NT2/D1 (cell line): ENCODE data around the gene NELL1.

ENCODE experiments used
- SUZ12 ChIP-seq: IDR thresholded peaks from 2 replicates; pipeline ENCODE4 v1.6.1; 2011; ENCODE audit not compliant: insufficient read length, insufficient read depth; ENCODE audit errors: extremely low read depth
- YY1 ChIP-seq: IDR thresholded peaks from 2 replicates; pipeline ENCODE4 v1.6.1; 2011; ENCODE audit not compliant: insufficient read length, insufficient read depth
- ZNF274 ChIP-seq: IDR thresholded peaks from 2 replicates; pipeline ENCODE4 v1.6.1; 2011; ENCODE audit warnings: mild to moderate bottlenecking, low read depth, low read length

DNA sequence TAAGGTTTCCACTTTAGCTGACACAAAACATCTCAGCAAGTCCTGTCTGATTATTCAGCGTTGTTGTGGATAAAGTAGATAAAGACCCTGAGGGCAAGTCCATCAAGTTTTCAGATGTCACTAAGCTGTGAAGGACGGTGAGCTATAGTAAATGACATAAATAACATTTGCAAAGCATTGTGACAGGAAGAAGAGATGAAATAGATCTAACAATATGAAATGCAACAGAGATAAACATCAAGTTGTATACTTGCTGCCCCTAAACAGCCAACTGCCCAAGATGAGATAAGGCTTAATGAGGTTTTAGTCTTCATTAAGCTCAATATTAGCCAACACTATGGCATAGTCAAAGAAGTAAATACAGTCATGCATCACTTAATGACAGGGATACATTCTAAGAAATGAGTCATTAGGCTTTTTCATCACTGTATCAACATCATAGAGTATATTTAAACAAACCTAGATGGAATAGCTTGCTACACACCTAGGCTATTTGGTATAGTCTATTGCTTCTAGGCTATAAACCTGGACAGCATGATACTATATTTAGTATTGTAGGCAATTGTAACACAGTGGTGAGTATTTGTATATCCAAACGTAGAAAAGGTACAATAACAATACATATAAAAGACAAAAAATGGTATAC lies 898.4 kb downstream of the NELL1 start:
- no peak for TF ChIP-seq ZNF274
- TF ChIP-seq YY1, result no peak
- TF ChIP-seq SUZ12, result no peak
